OCI-LY3 (cell line): ENCODE results near the gene ABHD12.

ENCODE experiments used
- H2AFZ ChIP-seq: fragments of 200-600, 300-600 bp; shearing (Covaris generic); 2 replicates; pipeline ENCODE4 v1.6.0; 2014; ENCODE audit warnings: antibody characterized with exemption, low read depth, low read length
- H3K27ac ChIP-seq: fragments of 200-600, 300-600 bp; sonication (generic); 2 replicates; pipeline ENCODE4 v1.5.1; 2014; ENCODE audit warnings: mild to moderate bottlenecking, low read length, moderate library complexity, mixed read lengths
- H3K27me3 ChIP-seq: fragments of 200-600, 300-600 bp; sonication (generic); 2 replicates; pipeline ENCODE4 v1.6.1; 2014; ENCODE audit warnings: low read depth, low read length, mixed read lengths
- H3K36me3 ChIP-seq: fragments of 200-600, 300-600 bp; sonication (generic); replicated peaks from 2 replicates; pipeline ENCODE3; 2014; ENCODE audit warnings: low read depth, low read length, mixed read lengths
- H3K4me1 ChIP-seq: fragments of 300-600, 200-600 bp; sonication (generic); 2 replicates; pipeline ENCODE4 v1.6.1; 2014; ENCODE audit warnings: low read length, mixed read lengths
- H3K4me2 ChIP-seq: fragments of 200-600, 300-600 bp; sonication (generic); 2 replicates; pipeline ENCODE4 v1.6.1; 2014; ENCODE audit warnings: low read length, mixed read lengths
- H3K4me3 ChIP-seq: fragments of 300-600, 200-600 bp; sonication (generic); 2 replicates; pipeline ENCODE4 v1.5.1; 2014; ENCODE audit warnings: antibody characterized with exemption, mild to moderate bottlenecking, low read length, moderate library complexity
- H3K79me2 ChIP-seq: fragments of 300-600, 200-600 bp; shearing (Covaris generic); 2 replicates; pipeline ENCODE4 v1.6.1; 2014; ENCODE audit warnings: mild to moderate bottlenecking, low read length, mixed read lengths
- H3K9ac ChIP-seq: fragments of 300-600, 200-600 bp; shearing (Covaris generic); 2 replicates; pipeline ENCODE4 v1.6.0; 2014; ENCODE audit warnings: mild to moderate bottlenecking, low read length, moderate library complexity
- H3K9me3 ChIP-seq: fragments of 200-600, 300-600 bp; shearing (Covaris generic); 2 replicates; pipeline ENCODE4 v1.6.1; 2014; ENCODE audit warnings: low read length, mixed read lengths; ENCODE audit not compliant: insufficient read depth
- H4K20me1 ChIP-seq: fragments of 200-600, 300-600 bp; sonication (generic); 2 replicates; pipeline ENCODE4 v1.6.1; 2016; ENCODE audit warnings: low read length, mixed read lengths; ENCODE audit not compliant: insufficient read depth
- CTCF ChIP-seq: fragments of 200-600, 300-600 bp; sonication (generic); IDR thresholded peaks from 2 replicates; pipeline ENCODE4 v1.5.1; 2014; ENCODE audit warnings: antibody characterized with exemption, low read length, low read depth
- EZH2phosphoT487 ChIP-seq: fragments of 200-600 bp; shearing (Covaris generic); IDR thresholded peaks from 2 replicates; pipeline ENCODE4 v1.6.1; 2018; ENCODE audit warnings: antibody characterized with exemption, mixed run types, low read depth

The ABHD12 gene

GRCh38 chr20:25277941-25278521 is 112.6 kb downstream of the ABHD12 start:
- Histone ChIP-seq H3K36me3 (peaks cover 35% of the 10 kb centered on the region), H3K4me1 (peaks cover 27% of the 10 kb centered on the region)

GRCh38 chr20:25277051-25277801 is 113.4 kb downstream of the ABHD12 start:
- H3K36me3 ChIP-seq = peaks cover 36% of the 10 kb centered on the region

More at GRCh38 chr20:25277941-25278521, 112.6 kb downstream of the ABHD12 start:
- peaks cover 28% of the 10 kb centered on the region for H4K20me1 ChIP-seq
- H3K4me2 ChIP-seq = no peak overlapping the region
- H3K9ac ChIP-seq = no peak overlapping the region
- H3K79me2 ChIP-seq = no peaks in the 10 kb centered on the region
- no peak for TF ChIP-seq CTCF
- TF ChIP-seq EZH2phosphoT487 = no peak
- H3K4me3 ChIP-seq = no peak overlapping the region
- no peak overlapping the region for H3K27ac ChIP-seq
- H3K9me3 ChIP-seq = no peaks in the 10 kb centered on the region
- no peak overlapping the region for H2AFZ ChIP-seq
- no peaks in the 10 kb centered on the region for H3K27me3 ChIP-seq

GRCh38 chr20:25276533-25277050 is 114.0 kb downstream of the ABHD12 start:
- no peak for TF ChIP-seq EZH2phosphoT487
- TF ChIP-seq CTCF = no peak
- H3K9me3 ChIP-seq = no peaks in the 10 kb centered on the region

More at GRCh38 chr20:25277051-25277801, 113.4 kb downstream of the ABHD12 start:
- TF ChIP-seq EZH2phosphoT487 = no peak
- no peak for TF ChIP-seq CTCF
- no peaks in the 10 kb centered on the region for H3K79me2 ChIP-seq
- H2AFZ ChIP-seq = no peak overlapping the region
- H3K4me1 ChIP-seq = peaks cover 25% of the 10 kb centered on the region
- no peak overlapping the region for H3K9ac ChIP-seq
- H3K27me3 ChIP-seq = no peaks in the 10 kb centered on the region
- no peaks in the 10 kb centered on the region for H3K9me3 ChIP-seq
- H3K27ac ChIP-seq = no peak overlapping the region
- no peak overlapping the region for H3K4me2 ChIP-seq
- peaks cover 27% of the 10 kb centered on the region for H4K20me1 ChIP-seq
- no peak overlapping the region for H3K4me3 ChIP-seq

GRCh38 chr20:25275813-25276532 is 114.7 kb downstream of the ABHD12 start:
- H3K27ac ChIP-seq = no peak overlapping the region
- no peak overlapping the region for H2AFZ ChIP-seq
- TF ChIP-seq CTCF (no peak), EZH2phosphoT487 (no peak)
- H3K9ac ChIP-seq = no peak overlapping the region
- no peaks in the 10 kb centered on the region for H3K9me3 ChIP-seq
- H3K4me2 ChIP-seq = no peak overlapping the region
- peaks cover 40% of the 10 kb centered on the region for H3K36me3 ChIP-seq
- H3K4me3 ChIP-seq = no peak overlapping the region
- peaks cover 19% of the 10 kb centered on the region for H4K20me1 ChIP-seq
- H3K4me1 ChIP-seq = peaks cover 12% of the 10 kb centered on the region
- no peaks in the 10 kb centered on the region for H3K79me2 ChIP-seq
- H3K27me3 ChIP-seq = no peaks in the 10 kb centered on the region

More at GRCh38 chr20:25276533-25277050, 114.0 kb downstream of the ABHD12 start:
- Histone ChIP-seq H3K36me3 (peaks cover 37% of the 10 kb centered on the region), H4K20me1 (peaks cover 23% of the 10 kb centered on the region), H3K27me3 (no peaks in the 10 kb centered on the region), H3K79me2 (no peaks in the 10 kb centered on the region), H3K4me3 (no peak overlapping the region), H2AFZ (no peak overlapping the region), H3K4me2 (no peak overlapping the region), H3K27ac (no peak overlapping the region), H3K9ac (no peak overlapping the region), H3K4me1 (peaks cover 18% of the 10 kb centered on the region)
